ENCODE data around the gene ADIPOR2. TPM values are rescaled to one million over a fixed set of nuclear protein-coding genes. Genes with fewer than 3 reads are reported as not detected.

ADIPOR2 gene
- total RNA-seq, 1 donor from 2014 or later: 29.6 TPM

GRCh38 chr12:1830981-1831963, 140.4 kb downstream of the ADIPOR2 start:
- no peaks in the 10 kb centered on the region for H3K79me2 ChIP-seq (ENCODE audit: low read depth)
- peaks cover 27% of the 10 kb centered on the region for H4K20me1 ChIP-seq (ENCODE audit: low read depth)
- H3K27me3 Mint-ChIP-seq (ENCODE audit: insufficient read depth, low read depth): peaks cover 26% of the 10 kb centered on the region
- no peaks in the 10 kb centered on the region for H3K36me3 ChIP-seq
- no peak overlapping the region for H3K9ac ChIP-seq
- no peak overlapping the region for H3K4me2 ChIP-seq
- no peaks in the 10 kb centered on the region for H3K9me3 ChIP-seq (ENCODE audit: low read depth)
- H3F3A ChIP-seq (ENCODE audit: low read depth): no peaks in the 10 kb centered on the region
- peaks cover 21% of the 10 kb centered on the region for H3K27me3 ChIP-seq
- H3K27ac ChIP-seq: no peak overlapping the region
- no peaks in the 10 kb centered on the region for H3K9me3 Mint-ChIP-seq
- peaks cover 5% of the 10 kb centered on the region for H3K4me1 ChIP-seq
- H3K36me3 Mint-ChIP-seq: no peaks in the 10 kb centered on the region
- TF ChIP-seq EZH2phosphoT487 (IDR thresholded peaks at IDR 0.05) (no peak), EZH2 (IDR thresholded peaks at IDR 0.05) (peak; percentile 34)
- peaks cover 23% of the 10 kb centered on the region for H3K4me1 Mint-ChIP-seq
- H3K4me3 Mint-ChIP-seq: no peak overlapping the region
- DNase-seq (ENCODE audit: low spot score): peak; percentile 95
- no peak overlapping the region for H2AFZ ChIP-seq (replicated peaks)
- no peak overlapping the region for H3K4me3 ChIP-seq
- no peak overlapping the region for H3K27ac Mint-ChIP-seq

GRCh38 chr12:1832801-1833595, 142.1 kb downstream of the ADIPOR2 start:
- Histone ChIP-seq H3K9me3 (ENCODE audit: low read depth) (no peaks in the 10 kb centered on the region), H3F3A (ENCODE audit: low read depth) (no peaks in the 10 kb centered on the region), H3K9ac (no peak overlapping the region), H3K4me3 (no peak overlapping the region), H3K27ac (no peak overlapping the region), H3K4me2 (no peak overlapping the region), H3K27me3 (peaks cover 21% of the 10 kb centered on the region), H2AFZ (replicated peaks) (no peak overlapping the region), H3K36me3 (no peaks in the 10 kb centered on the region), H3K79me2 (ENCODE audit: low read depth) (no peaks in the 10 kb centered on the region), H4K20me1 (ENCODE audit: low read depth) (peaks cover 27% of the 10 kb centered on the region), H3K4me1 (peaks cover 6% of the 10 kb centered on the region)
- Mint-ChIP-seq H3K4me3 (peak overlapping the region; percentile 49), H3K4me1 (peaks cover 37% of the 10 kb centered on the region), H3K27me3 (ENCODE audit: insufficient read depth, low read depth) (peaks cover 26% of the 10 kb centered on the region), H3K27ac (peak overlapping the region; percentile 23), H3K36me3 (no peaks in the 10 kb centered on the region), H3K9me3 (no peaks in the 10 kb centered on the region)
- no peak for TF ChIP-seq EZH2 (IDR thresholded peaks at IDR 0.05)
- TF ChIP-seq CTCF (IDR thresholded peaks at IDR 0.05): peak; percentile 22
- TF ChIP-seq EZH2phosphoT487 (IDR thresholded peaks at IDR 0.05): no peak
- DNase-seq (ENCODE audit: low spot score): peak; percentile 34

GRCh38 chr12:1833596-1834028, 142.7 kb downstream of the ADIPOR2 start:
- H3K9me3 ChIP-seq (ENCODE audit: low read depth): no peaks in the 10 kb centered on the region
- no peaks in the 10 kb centered on the region for H3K36me3 Mint-ChIP-seq
- no peak overlapping the region for H3K4me2 ChIP-seq
- H3K9ac ChIP-seq: no peak overlapping the region
- H3K27ac ChIP-seq: no peak overlapping the region
- no peak overlapping the region for H3K4me3 ChIP-seq
- H3K79me2 ChIP-seq (ENCODE audit: low read depth): no peaks in the 10 kb centered on the region
- no peak overlapping the region for H3K4me3 Mint-ChIP-seq
- H3K27me3 ChIP-seq: peaks cover 21% of the 10 kb centered on the region
- no peak overlapping the region for H2AFZ ChIP-seq (replicated peaks)
- H3K27me3 Mint-ChIP-seq (ENCODE audit: insufficient read depth, low read depth): peaks cover 25% of the 10 kb centered on the region
- TF ChIP-seq CTCF (IDR thresholded peaks at IDR 0.05) (no peak), EZH2phosphoT487 (IDR thresholded peaks at IDR 0.05) (no peak), EZH2 (IDR thresholded peaks at IDR 0.05) (no peak)
- no peaks in the 10 kb centered on the region for H3F3A ChIP-seq (ENCODE audit: low read depth)
- H3K9me3 Mint-ChIP-seq: no peaks in the 10 kb centered on the region
- no peaks in the 10 kb centered on the region for H3K36me3 ChIP-seq
- peaks cover 42% of the 10 kb centered on the region for H3K4me1 Mint-ChIP-seq
- H3K4me1 ChIP-seq: peaks cover 6% of the 10 kb centered on the region
- H3K27ac Mint-ChIP-seq: peak overlapping the region; percentile 23
- H4K20me1 ChIP-seq (ENCODE audit: low read depth): peaks cover 27% of the 10 kb centered on the region
- DNase-seq (ENCODE audit: low spot score): no peak

All from neural progenitor cell (in vitro differentiated cells).